Mesenchymal stem cell (in vitro differentiated cells and primary cell): ENCODE measurements around the gene MYO5B.

Experiments used
- DNase-seq: peaks from one replicate; pipeline ENCODE4 v3.0.0-alpha.2; 2013
- H2AFZ ChIP-seq: one replicate; pipeline ENCODE4 v1.6.1; 2013; ENCODE audit warnings: low read depth, mild to moderate bottlenecking, control low read depth, inconsistent platforms, low read length, moderate library complexity
- H2AK5ac ChIP-seq: 2 replicates; pipeline ENCODE4 v1.6.1; 2013; ENCODE audit warnings: low read length, moderate library complexity, mild to moderate bottlenecking, inconsistent platforms; ENCODE audit not compliant: severe bottlenecking
- H2BK120ac ChIP-seq: one replicate; pipeline ENCODE4 v1.6.1; 2013; ENCODE audit warnings: low read depth, mild to moderate bottlenecking, inconsistent platforms, low read length, moderate library complexity
- H2BK12ac ChIP-seq, 2 experiments: one replicate each; pipeline ENCODE4 v1.6.1; 2013; ENCODE audit warnings: inconsistent platforms in 2 of 2, low read length in 2 of 2, mild to moderate bottlenecking in 2 of 2, moderate library complexity in 2 of 2, control low read depth in 1 of 2
- H2BK15ac ChIP-seq: one replicate; pipeline ENCODE4 v1.6.1; 2013; ENCODE audit warnings: mild to moderate bottlenecking, low read depth, inconsistent platforms; ENCODE audit not compliant: poor library complexity, severe bottlenecking
- H2BK5ac ChIP-seq: 2 replicates; pipeline ENCODE4 v1.6.1; 2013; ENCODE audit warnings: low read depth, mild to moderate bottlenecking, low read length, control low read depth, inconsistent platforms; ENCODE audit not compliant: poor library complexity, severe bottlenecking
- H3K14ac ChIP-seq, 2 experiments: one replicate each; pipeline ENCODE4 v1.6.1; 2013; ENCODE audit warnings: inconsistent platforms in 2 of 2, low read length in 2 of 2, control low read depth in 1 of 2, mild to moderate bottlenecking in 1 of 2, moderate library complexity in 1 of 2
- H3K18ac ChIP-seq, 2 experiments: one replicate each; pipeline ENCODE4 v1.6.1; 2013; ENCODE audit warnings: inconsistent platforms in 2 of 2, low read length in 2 of 2, control low read depth in 1 of 2, low read depth in 1 of 2, mild to moderate bottlenecking in 1 of 2
- H3K23ac ChIP-seq, 2 experiments: one replicate each; pipeline ENCODE4 v1.6.1; 2013; ENCODE audit warnings: inconsistent platforms in 2 of 2, low read length in 2 of 2, mild to moderate bottlenecking in 2 of 2, moderate library complexity in 2 of 2, control low read depth in 1 of 2
- H3K27ac ChIP-seq: 2 replicates; pipeline ENCODE4 v1.5.1; 2013; ENCODE audit warnings: mild to moderate bottlenecking, moderate library complexity, low read length, control low read depth, inconsistent platforms; ENCODE audit not compliant: poor library complexity, severe bottlenecking
- H3K27me3 ChIP-seq, 2 experiments: 2 replicates each; pipeline versions ENCODE4 v1.6.1 to v1.7.0; 2013; ENCODE audit warnings: low read length in 2 of 2, mild to moderate bottlenecking in 2 of 2, moderate library complexity in 2 of 2, control low read depth in 1 of 2, inconsistent platforms in 1 of 2; ENCODE audit not compliant: control insufficient read depth in 1 of 2, insufficient read depth in 1 of 2
- H3K36me3 ChIP-seq, 2 experiments: 2 replicates each; pipeline versions ENCODE4 v1.6.1 to v1.7.0; 2013; ENCODE audit warnings: low read length in 2 of 2, control low read depth in 1 of 2, inconsistent platforms in 1 of 2, low read depth in 1 of 2, mild to moderate bottlenecking in 1 of 2; ENCODE audit not compliant: insufficient read depth in 2 of 2, control insufficient read depth in 1 of 2
- H3K4ac ChIP-seq, 2 experiments: one replicate each; pipeline ENCODE4 v1.6.1; 2013; ENCODE audit warnings: inconsistent platforms in 2 of 2, low read length in 2 of 2, mild to moderate bottlenecking in 2 of 2, moderate library complexity in 2 of 2, control low read depth in 1 of 2, low read depth in 1 of 2
- H3K4me1 ChIP-seq: 2 replicates; pipeline ENCODE4 v1.6.1; 2013; ENCODE audit warnings: low read depth, low read length, control low read depth; ENCODE audit not compliant: control insufficient read depth, insufficient read depth
- H3K4me2 ChIP-seq: 2 replicates; pipeline ENCODE4 v1.6.1; 2013; ENCODE audit warnings: low read length, mild to moderate bottlenecking, inconsistent platforms; ENCODE audit not compliant: poor library complexity, severe bottlenecking
- H3K4me3 ChIP-seq, 2 experiments: 2 replicates each; pipeline versions ENCODE4 v1.5.1 to v1.7.0; 2013; ENCODE audit warnings: low read length in 2 of 2, mild to moderate bottlenecking in 2 of 2, control low read depth in 1 of 2, low read depth in 1 of 2; ENCODE audit not compliant: insufficient read depth in 1 of 2
- H3K79me1 ChIP-seq: replicated peaks from 2 replicates; pipeline ENCODE4 v1.6.1; 2013; ENCODE audit warnings: mild to moderate bottlenecking, control low read depth, low read length, inconsistent platforms; ENCODE audit not compliant: poor library complexity, severe bottlenecking
- H3K9ac ChIP-seq: 2 replicates; pipeline ENCODE4 v1.7.0; 2013; ENCODE audit warnings: mild to moderate bottlenecking, low read length, moderate library complexity
- H3K9me3 ChIP-seq: 2 replicates; pipeline ENCODE4 v1.7.0; 2013; ENCODE audit warnings: mild to moderate bottlenecking, low read length; ENCODE audit not compliant: control insufficient read depth
- H4K8ac ChIP-seq: one replicate; pipeline ENCODE4 v1.6.1; 2013; ENCODE audit warnings: inconsistent platforms, mild to moderate bottlenecking, low read length, moderate library complexity
- H4K91ac ChIP-seq: one replicate; pipeline ENCODE4 v1.6.1; 2013; ENCODE audit warnings: mild to moderate bottlenecking, low read length, inconsistent platforms
- WGBS: methylation state at CpG from one replicate; pipeline ENCODE4 v1.1.7; 2013; ENCODE audit warnings: mixed read lengths; 5-methylcytosine and 5-hydroxymethylcytosine counted together

MYO5B gene

GRCh38 chr18:50207722-50208121, 12.8 kb upstream of the MYO5B start:
- H3K4me3 ChIP-seq, result no peak overlapping the region
- no peak overlapping the region for H2BK12ac ChIP-seq
- DNase-seq, result no peak
- no peaks in the 10 kb centered on the region for H3K9me3 ChIP-seq
- no peak overlapping the region for H2BK120ac ChIP-seq
- H3K4me1 ChIP-seq, result peaks cover 3% of the 10 kb centered on the region
- no peak overlapping the region for H2AK5ac ChIP-seq
- peaks cover 35 to 53% of the 10 kb centered on the region in 2 experiments for H3K27me3 ChIP-seq
- H4K8ac ChIP-seq, result no peak overlapping the region
- no peak overlapping the region for H3K14ac ChIP-seq
- H4K91ac ChIP-seq, result no peak overlapping the region
- no peak overlapping the region for H2BK5ac ChIP-seq
- no peak overlapping the region for H3K23ac ChIP-seq
- H3K36me3 ChIP-seq, result no peaks in the 10 kb centered on the region
- H2BK15ac ChIP-seq, result no peak overlapping the region
- H3K4me2 ChIP-seq, result no peak overlapping the region
- no peak overlapping the region for H3K27ac ChIP-seq
- no peak overlapping the region for H2AFZ ChIP-seq
- H3K4ac ChIP-seq, result no peak overlapping the region
- WGBS, result 63% methylated on average over 1 of the region's 1 CpG
- H3K18ac ChIP-seq, result no peak overlapping the region
- H3K79me1 ChIP-seq, result no peaks in the 10 kb centered on the region
- no peak overlapping the region for H3K9ac ChIP-seq

GRCh38 chr18:50203801-50204604, 9.1 kb upstream of the MYO5B start:
- DNase-seq, result peak; percentile 30
- H3K14ac ChIP-seq, result no peak overlapping the region
- no peak overlapping the region for H3K9ac ChIP-seq
- no peak overlapping the region for H4K91ac ChIP-seq
- no peak overlapping the region for H2BK15ac ChIP-seq
- peak overlapping the region; percentile 45 for H3K4me2 ChIP-seq
- H3K4me3 ChIP-seq, result no peak overlapping the region
- H2BK120ac ChIP-seq, result no peak overlapping the region
- H2BK5ac ChIP-seq, result no peak overlapping the region
- H3K23ac ChIP-seq, result no peak overlapping the region
- peaks cover 44 to 54% of the 10 kb centered on the region in 2 experiments for H3K27me3 ChIP-seq
- 16% methylated on average over 15 of the region's 24 CpGs for whole genome bisulfite sequencing
- no peak overlapping the region for H3K18ac ChIP-seq
- H2AFZ ChIP-seq, result no peak overlapping the region
- no peaks in the 10 kb centered on the region for H3K9me3 ChIP-seq
- no peak overlapping the region for H2BK12ac ChIP-seq
- no peak overlapping the region for H3K27ac ChIP-seq
- peaks cover 3% of the 10 kb centered on the region for H3K4me1 ChIP-seq
- no peak overlapping the region for H4K8ac ChIP-seq
- no peaks in the 10 kb centered on the region for H3K79me1 ChIP-seq
- no peak overlapping the region for H3K4ac ChIP-seq
- no peak overlapping the region for H2AK5ac ChIP-seq
- no peaks in the 10 kb centered on the region for H3K36me3 ChIP-seq

GRCh38 chr18:50201476-50202018, 6.6 kb upstream of the MYO5B start:
- Histone ChIP-seq H2BK5ac (no peak overlapping the region), H3K36me3 (no peaks in the 10 kb centered on the region), H2AK5ac (no peak overlapping the region), H3K4me3 (no peak overlapping the region), H4K8ac (no peak overlapping the region), H2AFZ (no peak overlapping the region), H4K91ac (no peak overlapping the region), H3K27ac (no peak overlapping the region), H3K9ac (no peak overlapping the region), H3K79me1 (no peaks in the 10 kb centered on the region), H3K4me2 (no peak overlapping the region), H3K14ac (no peak overlapping the region), H3K18ac (no peak overlapping the region), H2BK12ac (no peak overlapping the region), H2BK120ac (no peak overlapping the region), H2BK15ac (no peak overlapping the region), H3K4me1 (peaks cover 3% of the 10 kb centered on the region), H3K4ac (no peak overlapping the region), H3K9me3 (no peaks in the 10 kb centered on the region), H3K23ac (no peak overlapping the region), H3K27me3 (peaks cover 47 to 65% of the 10 kb centered on the region in 2 experiments)
- DNase-seq, result no peak
- no CpG with 5 or more reads among the region's 1 CpG for WGBS

DNA sequence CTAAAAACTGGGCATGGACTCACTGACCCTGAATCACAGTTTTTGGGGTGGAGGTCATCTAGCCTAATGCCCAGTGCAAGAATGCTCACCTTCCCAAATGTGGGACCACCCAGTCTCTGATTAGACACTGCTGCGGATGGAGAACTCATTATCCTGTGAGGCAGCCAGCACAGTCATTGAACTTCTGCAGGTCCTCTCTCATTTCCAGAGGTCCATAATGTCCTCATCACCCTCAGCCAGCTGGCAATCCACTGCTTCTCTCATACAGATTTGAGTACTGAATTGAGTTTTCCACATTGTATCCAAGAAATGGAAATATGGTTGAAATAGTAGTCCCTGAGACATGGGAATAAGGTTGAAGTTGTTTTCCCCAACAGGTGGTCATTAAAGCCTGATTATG, 5.0 kb upstream of the MYO5B start:
- H2BK15ac ChIP-seq, result no peak overlapping the region
- H4K91ac ChIP-seq, result no peak overlapping the region
- no peak overlapping the region for H3K23ac ChIP-seq
- no peak overlapping the region for H3K9ac ChIP-seq
- no peaks in the 10 kb centered on the region for H3K9me3 ChIP-seq
- no peak overlapping the region for H2BK12ac ChIP-seq
- no peaks in the 10 kb centered on the region for H3K79me1 ChIP-seq
- H2AK5ac ChIP-seq, result no peak overlapping the region
- H3K27me3 ChIP-seq, result peaks cover 56 to 75% of the 10 kb centered on the region in 2 experiments
- no peak overlapping the region for H2AFZ ChIP-seq
- no peak overlapping the region for H3K4ac ChIP-seq
- H4K8ac ChIP-seq, result no peak overlapping the region
- DNase-seq, result no peak
- no peak overlapping the region for H3K18ac ChIP-seq
- H3K4me1 ChIP-seq, result peaks cover 4% of the 10 kb centered on the region
- no peak overlapping the region for H3K4me2 ChIP-seq
- no peak overlapping the region for H3K14ac ChIP-seq
- H2BK120ac ChIP-seq, result no peak overlapping the region
- H3K4me3 ChIP-seq, result no peak overlapping the region
- WGBS, result 89% methylated on average over 1 of the region's 1 CpG
- H2BK5ac ChIP-seq, result no peak overlapping the region
- no peaks in the 10 kb centered on the region for H3K36me3 ChIP-seq
- no peak overlapping the region for H3K27ac ChIP-seq
